Neural crest cell (in vitro differentiated cells): ENCODE results near the gene GPR27. TPM values are rescaled to one million over a fixed set of nuclear protein-coding genes. Genes with fewer than 3 reads are reported as not detected.
A peak's percentile ranks its signal among the peaks of the same experiment; 100 is the strongest.

Source experiments
- DNase-seq: peaks from one replicate; pipeline ENCODE4 v3.0.0; 2021; ENCODE audit warnings: low read depth, mixed read lengths, low spot score
- H3K27ac Mint-ChIP-seq: one replicate; pipeline ENCODE4 v1.8.0; 2021; ENCODE audit warnings: mild to moderate bottlenecking, mixed read lengths; ENCODE audit not compliant: unreplicated experiment
- H3K27me3 Mint-ChIP-seq: 2 replicates; pipeline ENCODE4 v1.8.0; 2021; ENCODE audit warnings: low read depth, mild to moderate bottlenecking, mixed read lengths
- H3K36me3 Mint-ChIP-seq: 2 replicates; pipeline ENCODE4 v1.8.0; 2021; ENCODE audit warnings: low read depth, mild to moderate bottlenecking, mixed read lengths
- H3K4me1 Mint-ChIP-seq: 2 replicates; pipeline ENCODE4 v1.8.0; 2021; ENCODE audit warnings: mixed read lengths
- H3K4me3 Mint-ChIP-seq: one replicate; pipeline ENCODE4 v1.8.0; 2021; ENCODE audit warnings: mild to moderate bottlenecking, mixed read lengths
- H3K9me3 Mint-ChIP-seq: 2 replicates; pipeline ENCODE4 v1.8.0; 2021; ENCODE audit warnings: mixed read lengths
- CTCF ChIP-seq: fragments of 200-600 bp; sonication (generic); conservative IDR thresholded peaks from 2 replicates; pipeline ENCODE4 v1.5.0; 2021; ENCODE audit warnings: antibody characterized with exemption, mild to moderate bottlenecking
- total RNA-seq: library from RNA; stranded (reverse); gene quantifications from 2 replicates; pipeline ENCODE4 v1.2.1, GENCODE V29; 2021

GPR27 gene
- total RNA-seq, 1 donor from 2014 or later: 10.4 TPM

DNA sequence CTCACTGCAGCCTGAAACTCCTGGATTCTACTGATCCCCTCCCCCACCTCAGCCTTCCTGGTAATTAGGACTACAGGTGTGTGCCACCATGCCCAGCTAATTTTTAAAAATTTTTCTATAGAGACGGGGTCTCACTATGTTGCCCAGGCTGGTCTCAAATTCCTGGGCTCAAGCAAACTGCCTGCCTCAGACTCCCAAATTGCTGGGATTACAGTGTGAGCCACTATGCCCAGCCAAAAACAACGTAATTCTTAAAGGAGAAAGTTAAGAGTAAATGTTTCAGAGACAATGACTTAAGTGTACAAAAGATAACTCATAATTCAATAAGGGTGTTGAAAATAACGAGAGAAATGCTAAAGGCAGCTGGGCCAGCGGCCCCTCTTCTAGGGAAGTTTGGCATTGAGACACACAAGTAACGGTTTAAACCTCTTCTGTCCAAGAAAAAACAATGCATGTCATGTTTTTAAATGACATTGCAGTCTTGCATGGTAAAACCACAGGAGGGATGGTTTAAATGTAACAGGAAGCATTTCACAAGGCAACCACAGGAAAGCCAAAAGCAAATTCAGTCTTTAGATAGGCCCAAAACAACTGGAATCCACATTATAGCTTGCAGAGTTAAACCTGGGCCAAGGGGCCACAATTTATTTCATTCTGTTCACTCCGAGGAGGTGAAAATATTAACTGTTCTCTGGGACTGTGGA lies 26.2 kb downstream of the GPR27 start:
- H3K27me3 Mint-ChIP-seq: peaks cover 66% of the 10 kb centered on the region
- no peak for TF ChIP-seq CTCF
- H3K36me3 Mint-ChIP-seq: no peaks in the 10 kb centered on the region
- H3K27ac Mint-ChIP-seq: no peak overlapping the region
- peaks cover 5% of the 10 kb centered on the region for H3K4me1 Mint-ChIP-seq
- H3K4me3 Mint-ChIP-seq: no peak overlapping the region
- H3K9me3 Mint-ChIP-seq: no peaks in the 10 kb centered on the region
- DNase-seq: no peak

DNA sequence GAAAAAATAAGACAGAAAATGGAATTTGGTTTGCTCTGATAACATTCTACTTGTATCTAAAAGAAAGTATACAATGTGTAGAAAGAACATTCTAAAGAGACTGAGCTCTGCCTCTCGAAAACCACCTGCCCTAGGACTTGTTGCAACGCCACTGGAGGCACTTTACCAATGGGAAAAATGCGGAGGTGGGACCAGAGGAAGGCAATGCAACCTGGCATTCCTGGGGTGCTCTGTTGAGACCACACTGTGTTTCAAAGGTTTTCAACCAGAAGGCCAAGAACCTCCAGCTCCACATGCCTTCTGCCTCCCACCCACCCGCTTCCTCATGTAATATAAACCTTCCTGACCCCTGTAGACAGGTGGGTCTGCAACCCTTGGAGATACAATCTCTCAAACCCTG lies 26.8 kb downstream of the GPR27 start:
- Mint-ChIP-seq H3K4me1 (peaks cover 7% of the 10 kb centered on the region), H3K27ac (no peak overlapping the region), H3K27me3 (peaks cover 69% of the 10 kb centered on the region), H3K36me3 (no peaks in the 10 kb centered on the region), H3K9me3 (no peaks in the 10 kb centered on the region), H3K4me3 (no peak overlapping the region)
- no peak for DNase-seq
- no peak for TF ChIP-seq CTCF

- H3K9me3 Mint-ChIP-seq: no peaks in the 10 kb centered on the region
- H3K4me1 Mint-ChIP-seq: peaks cover 23% of the 10 kb centered on the region
- H3K36me3 Mint-ChIP-seq: no peaks in the 10 kb centered on the region
- no peak for DNase-seq
- H3K27me3 Mint-ChIP-seq: peaks cover 93% of the 10 kb centered on the region
- H3K27ac Mint-ChIP-seq: no peak overlapping the region
- no peak for TF ChIP-seq CTCF
- H3K4me3 Mint-ChIP-seq: no peak overlapping the region
Measured at GRCh38 chr3:71783152-71783551, 29.5 kb downstream of the GPR27 start.

DNA sequence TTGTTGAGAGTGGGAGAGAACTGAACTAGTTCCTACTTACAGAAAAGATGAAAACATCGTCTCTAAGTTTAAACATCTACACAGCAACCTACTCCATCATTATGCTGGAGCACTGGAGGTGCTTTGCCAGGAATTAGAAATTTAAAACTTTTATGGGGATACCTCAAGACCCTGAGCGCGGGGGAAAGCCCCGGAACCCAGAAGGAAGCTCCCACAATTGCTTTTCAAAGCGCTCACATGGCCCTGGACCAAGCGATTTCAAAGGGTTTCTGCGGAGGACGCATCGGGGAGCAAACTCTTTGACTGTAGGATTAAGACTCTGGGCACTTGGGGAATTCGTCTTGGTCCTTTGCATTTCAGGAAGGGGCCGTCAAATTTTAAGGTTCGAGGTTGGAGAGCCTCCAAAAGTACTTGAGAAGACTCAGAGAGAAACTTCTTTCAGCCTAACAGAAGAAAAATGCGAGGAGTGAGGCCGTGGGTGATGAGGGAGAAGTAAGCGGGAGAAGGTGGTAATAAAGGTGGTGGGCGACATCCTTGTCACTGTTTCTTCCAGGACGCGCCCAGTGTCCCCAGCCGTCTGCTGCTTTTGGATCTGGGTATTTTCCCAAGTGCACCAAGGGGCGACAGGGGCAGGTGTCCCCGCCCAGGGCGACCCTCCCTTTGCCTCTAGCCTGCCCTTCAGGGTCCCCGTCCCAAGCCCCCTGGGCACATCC lies 30.7 kb downstream of the GPR27 start:
- H3K4me1 Mint-ChIP-seq: peaks cover 23% of the 10 kb centered on the region
- H3K36me3 Mint-ChIP-seq: no peaks in the 10 kb centered on the region
- H3K27me3 Mint-ChIP-seq: peaks cover 92% of the 10 kb centered on the region
- H3K9me3 Mint-ChIP-seq: no peaks in the 10 kb centered on the region
- DNase-seq: no peak
- no peak for TF ChIP-seq CTCF
- peak overlapping the region; percentile 56 for H3K4me3 Mint-ChIP-seq
- H3K27ac Mint-ChIP-seq: no peak overlapping the region

DNA sequence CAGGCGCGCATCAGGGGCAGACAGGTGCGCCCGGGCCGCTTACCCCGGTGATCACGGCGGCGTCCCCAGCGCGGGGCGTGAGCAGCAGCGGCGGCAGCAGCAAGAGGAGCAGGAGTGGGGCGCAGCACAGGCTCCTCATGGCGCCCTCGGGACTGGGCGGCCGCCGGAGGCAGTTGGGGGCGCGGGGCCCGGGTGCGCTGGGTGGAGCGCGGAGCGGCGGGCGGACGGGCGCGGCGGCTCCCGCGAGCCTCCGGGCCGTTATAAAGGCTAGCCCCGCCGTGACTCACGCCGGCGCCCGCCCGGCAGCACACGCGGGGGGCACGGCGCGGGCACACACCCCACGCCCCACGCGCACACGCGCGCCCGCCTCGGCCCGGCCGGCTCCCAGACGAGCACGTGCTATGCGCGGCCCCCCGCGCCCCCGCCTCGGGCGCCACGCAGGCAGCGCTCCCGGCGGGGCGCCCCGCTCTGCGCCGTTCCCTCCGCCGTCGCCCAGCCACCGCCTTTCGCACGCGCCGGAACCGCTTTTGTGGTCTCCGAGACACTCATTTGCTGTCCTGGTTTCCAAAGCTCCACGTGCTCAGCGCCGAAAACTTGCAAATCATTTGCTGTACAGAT lies 31.4 kb downstream of the GPR27 start, which contains the start of gene PROK2:
TSS of gene PROK2 (minus strand) at position 235 of the 618 bp plus-strand sequence. CDS start at position 139, 96 bp downstream.
- H3K36me3 Mint-ChIP-seq: no peaks in the 10 kb centered on the region
- no peak for TF ChIP-seq CTCF
- peak within 1 kb of the TSS; percentile 83 for H3K4me3 Mint-ChIP-seq
- peaks cover 88% of the 10 kb centered on the region for H3K27me3 Mint-ChIP-seq
- H3K4me1 Mint-ChIP-seq: peaks cover 23% of the 10 kb centered on the region
- no peak for DNase-seq
- no peaks in the 10 kb centered on the region for H3K9me3 Mint-ChIP-seq
- H3K27ac Mint-ChIP-seq: no peak within 1 kb of the TSS
